ENCODE measurements around the gene CAPN14.

Gene CAPN14

DNA sequence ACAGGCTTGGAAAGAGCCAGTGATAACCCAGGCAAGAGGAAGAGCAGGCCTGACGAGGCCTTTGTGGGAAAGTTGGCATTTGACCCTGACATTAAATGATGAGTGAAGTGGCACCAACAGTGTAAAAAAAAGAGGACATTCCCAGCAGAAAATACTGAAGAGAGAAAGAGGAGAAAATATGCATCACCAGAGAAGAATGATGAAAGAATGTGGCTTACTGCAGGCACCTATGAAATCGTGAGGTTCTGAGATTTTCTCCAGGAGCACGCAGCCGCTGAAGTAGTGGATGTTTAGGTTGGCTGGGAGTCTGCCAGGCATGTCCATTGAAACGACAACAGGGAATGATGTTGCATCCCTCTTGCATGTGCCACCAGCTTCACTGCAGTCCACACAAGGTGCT, 30.4 kb upstream of the CAPN14 start:
- peaks cover 3 to 4% of the 10 kb centered on the region in 2 experiments for H3K4me1 ChIP-seq (ENCODE audit: control insufficient read depth in 1 of 2, insufficient read depth in 1 of 2, low read depth in 1 of 2, low read length in 1 of 2)
- H3K4me3 ChIP-seq (ENCODE audit: low read depth in 1 of 2, low read length in 1 of 2), result no peak overlapping the region
- TF ChIP-seq, protein P1, sequence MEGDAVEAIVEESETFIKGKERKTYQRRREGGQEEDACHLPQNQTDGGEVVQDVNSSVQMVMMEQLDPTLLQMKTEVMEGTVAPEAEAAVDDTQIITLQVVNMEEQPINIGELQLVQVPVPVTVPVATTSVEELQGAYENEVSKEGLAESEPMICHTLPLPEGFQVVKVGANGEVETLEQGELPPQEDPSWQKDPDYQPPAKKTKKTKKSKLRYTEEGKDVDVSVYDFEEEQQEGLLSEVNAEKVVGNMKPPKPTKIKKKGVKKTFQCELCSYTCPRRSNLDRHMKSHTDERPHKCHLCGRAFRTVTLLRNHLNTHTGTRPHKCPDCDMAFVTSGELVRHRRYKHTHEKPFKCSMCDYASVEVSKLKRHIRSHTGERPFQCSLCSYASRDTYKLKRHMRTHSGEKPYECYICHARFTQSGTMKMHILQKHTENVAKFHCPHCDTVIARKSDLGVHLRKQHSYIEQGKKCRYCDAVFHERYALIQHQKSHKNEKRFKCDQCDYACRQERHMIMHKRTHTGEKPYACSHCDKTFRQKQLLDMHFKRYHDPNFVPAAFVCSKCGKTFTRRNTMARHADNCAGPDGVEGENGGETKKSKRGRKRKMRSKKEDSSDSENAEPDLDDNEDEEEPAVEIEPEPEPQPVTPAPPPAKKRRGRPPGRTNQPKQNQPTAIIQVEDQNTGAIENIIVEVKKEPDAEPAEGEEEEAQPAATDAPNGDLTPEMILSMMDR (IDR thresholded peaks at IDR 0.05), result no peak
- H3K9me3 ChIP-seq, result no peaks in the 10 kb centered on the region
- H3K36me3 ChIP-seq, result no peaks in the 10 kb centered on the region
- no peak overlapping the region for H3K27ac ChIP-seq
- no peaks in the 10 kb centered on the region for H3K27me3 ChIP-seq

DNA sequence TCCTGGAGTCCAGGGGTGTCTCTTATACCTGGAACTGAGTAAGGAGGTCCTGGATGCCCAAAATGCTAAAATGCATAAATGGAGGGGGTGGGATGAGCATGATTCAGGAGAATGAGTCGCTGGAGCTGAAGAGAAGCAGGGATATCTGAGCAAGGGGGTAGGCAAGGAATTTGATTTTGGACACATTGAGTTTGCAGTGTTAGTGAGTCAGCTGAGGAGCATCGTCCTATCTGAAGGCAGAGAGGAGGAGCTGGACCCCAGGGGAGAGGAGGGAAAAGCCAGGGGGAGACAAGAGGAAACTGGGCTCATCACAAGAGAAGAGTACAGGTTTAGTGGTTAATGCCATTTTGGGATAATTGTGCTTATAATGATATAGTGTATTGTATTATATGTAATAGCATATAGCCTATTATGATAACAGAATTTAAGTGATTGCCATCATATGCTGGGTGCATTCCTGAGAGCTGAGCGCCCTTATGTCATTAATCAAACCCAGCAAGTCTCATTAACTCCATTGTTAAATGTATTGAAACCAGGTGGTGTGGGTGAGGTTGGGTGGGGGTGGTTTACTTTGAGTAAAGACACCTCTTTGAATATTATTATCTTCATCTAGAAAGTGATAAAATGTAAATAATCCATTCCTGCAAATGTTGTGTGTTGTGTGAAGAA, 29.0 kb upstream of the CAPN14 start:
- TF ChIP-seq, protein P1 (IDR thresholded peaks at IDR 0.05), result no peak
- H3K36me3 ChIP-seq, result no peaks in the 10 kb centered on the region
- H3K27ac ChIP-seq, result no peak overlapping the region

DNA sequence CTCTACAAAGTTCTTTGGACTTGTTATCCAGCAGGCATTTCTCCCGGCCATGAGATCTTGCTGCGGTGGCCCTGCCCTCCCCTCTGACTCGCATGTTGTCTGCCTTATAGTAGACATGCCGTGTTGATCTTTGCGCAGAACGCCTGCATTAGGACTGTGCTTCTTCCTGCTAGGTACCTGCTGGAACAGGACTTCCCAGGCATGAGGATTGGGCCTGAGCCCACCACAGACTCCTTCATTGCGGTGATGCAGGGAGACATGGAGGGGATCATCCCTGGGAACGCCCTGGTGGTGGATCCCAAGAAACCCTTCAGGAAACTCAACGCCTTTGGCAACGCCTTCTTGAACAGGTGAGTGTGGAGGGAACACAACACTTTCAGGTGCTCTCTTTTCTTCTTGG, 26.8 kb upstream of the CAPN14 start:
- H3K4me1 ChIP-seq (ENCODE audit: control insufficient read depth in 1 of 2, insufficient read depth in 1 of 2, low read depth in 1 of 2, low read length in 1 of 2), result no peaks in the 10 kb centered on the region
- TF ChIP-seq, protein P1 (IDR thresholded peaks at IDR 0.05), result no peak
- H3K27me3 ChIP-seq, result no peaks in the 10 kb centered on the region
- H3K4me3 ChIP-seq (ENCODE audit: low read depth in 1 of 2, low read length in 1 of 2), result no peak overlapping the region
- no peak overlapping the region for H3K27ac ChIP-seq
- no peaks in the 10 kb centered on the region for H3K36me3 ChIP-seq
- H3K9me3 ChIP-seq, result no peaks in the 10 kb centered on the region

More for the DNA sequence above, 29.0 kb upstream of the CAPN14 start:
- no peaks in the 10 kb centered on the region for H3K9me3 ChIP-seq
- no peaks in the 10 kb centered on the region for H3K27me3 ChIP-seq
- H3K4me3 ChIP-seq (ENCODE audit: low read depth in 1 of 2, low read length in 1 of 2), result no peak overlapping the region
- peaks cover 0 to 2% of the 10 kb centered on the region in 2 experiments for H3K4me1 ChIP-seq (ENCODE audit: control insufficient read depth in 1 of 2, insufficient read depth in 1 of 2, low read depth in 1 of 2, low read length in 1 of 2)

DNA sequence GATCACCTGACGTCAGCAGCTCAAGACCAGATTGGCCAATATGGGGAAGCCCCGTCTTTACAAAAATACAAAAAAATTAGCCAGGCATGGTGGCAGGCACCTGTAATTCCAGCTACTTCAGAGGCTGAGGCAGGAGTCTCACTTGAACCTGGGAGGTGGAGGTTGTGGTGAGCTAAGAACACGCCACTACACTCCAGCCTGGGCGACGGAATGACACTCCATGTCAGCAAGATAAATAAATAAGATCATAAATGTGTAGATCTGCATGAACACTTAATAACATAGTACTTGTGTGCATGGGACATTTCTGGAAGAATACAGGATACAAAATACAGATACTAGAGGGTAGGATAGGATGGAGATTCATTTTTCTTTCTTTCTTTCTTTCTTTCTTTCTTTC, 25.7 kb upstream of the CAPN14 start:
- no peak overlapping the region for H3K4me3 ChIP-seq (ENCODE audit: low read depth in 1 of 2, low read length in 1 of 2)
- no peaks in the 10 kb centered on the region for H3K36me3 ChIP-seq
- no peaks in the 10 kb centered on the region for H3K9me3 ChIP-seq
- no peaks in the 10 kb centered on the region for H3K27me3 ChIP-seq
- H3K4me1 ChIP-seq (ENCODE audit: control insufficient read depth in 1 of 2, insufficient read depth in 1 of 2, low read depth in 1 of 2, low read length in 1 of 2), result no peaks in the 10 kb centered on the region
- TF ChIP-seq, protein P1 (IDR thresholded peaks at IDR 0.05), result no peak
- no peak overlapping the region for H3K27ac ChIP-seq

DNA sequence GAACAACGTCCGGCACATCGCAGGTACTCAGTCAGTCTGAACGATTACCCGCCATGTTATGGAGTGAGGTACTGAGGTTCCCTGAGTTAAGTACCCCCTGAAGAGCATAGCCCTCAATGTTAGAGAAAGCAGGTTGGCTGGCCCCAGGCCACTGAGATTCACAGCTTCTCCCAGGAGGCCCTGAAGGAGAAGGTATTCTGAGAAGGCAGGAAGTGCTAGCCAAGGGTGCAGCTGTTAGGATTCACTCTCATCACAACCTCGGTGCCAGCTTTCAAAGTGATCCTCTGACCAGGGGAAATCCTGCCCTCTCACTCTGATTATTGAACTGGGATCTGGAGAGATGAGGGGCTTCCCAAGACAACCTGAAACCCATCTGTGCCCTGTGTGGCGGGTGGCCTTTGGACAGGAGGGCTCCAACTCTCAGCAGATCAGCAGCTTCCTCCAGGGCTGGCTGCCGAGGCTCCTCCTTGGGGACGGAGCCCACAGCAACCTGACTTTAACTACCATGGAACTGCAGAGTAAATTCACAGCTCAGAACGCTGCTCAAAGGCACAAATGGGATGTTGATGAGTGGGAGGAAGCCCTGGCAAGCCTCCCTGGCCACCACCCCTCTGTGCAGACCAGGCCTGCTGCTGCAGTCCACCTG, 24.4 kb upstream of the CAPN14 start:
- TF ChIP-seq, protein P1 (IDR thresholded peaks at IDR 0.05), result no peak
- Histone ChIP-seq H3K27me3 (no peaks in the 10 kb centered on the region), H3K36me3 (no peaks in the 10 kb centered on the region), H3K4me3 (ENCODE audit: low read depth in 1 of 2, low read length in 1 of 2) (no peak overlapping the region), H3K9me3 (no peaks in the 10 kb centered on the region), H3K4me1 (ENCODE audit: control insufficient read depth in 1 of 2, insufficient read depth in 1 of 2, low read depth in 1 of 2, low read length in 1 of 2) (no peaks in the 10 kb centered on the region), H3K27ac (no peak overlapping the region)
